Fibroblast of lung (primary cell): ENCODE data around the gene RITA1. TPM values are rescaled to one million over a fixed set of nuclear protein-coding genes. Genes with fewer than 3 reads are reported as not detected.

ENCODE experiments used
- DNase-seq, 2 donors: peaks; one replicate each; pipeline versions ENCODE4 v3.0.0 to v3.0.0-alpha.2; 2010; ENCODE audit warnings: low read depth in 2 of 2
- H2AFZ ChIP-seq: 2 replicates; pipeline ENCODE4 v1.5.1; 2012; ENCODE audit warnings: low read length, control low read depth, inconsistent platforms
- H3K27ac ChIP-seq: 2 replicates; pipeline ENCODE4 v1.5.1; 2011; ENCODE audit warnings: low read length, control low read depth; ENCODE audit not compliant: insufficient read depth
- H3K27me3 ChIP-seq: 2 replicates; pipeline ENCODE4 v1.5.1; 2011; ENCODE audit warnings: mild to moderate bottlenecking, low read length; ENCODE audit not compliant: control insufficient read depth, insufficient read depth
- H3K36me3 ChIP-seq: 2 replicates; pipeline ENCODE4 v1.5.1; 2011; ENCODE audit warnings: low read length; ENCODE audit not compliant: control insufficient read depth, insufficient read depth
- H3K4me1 ChIP-seq: 2 replicates; pipeline ENCODE4 v1.5.1; 2011; ENCODE audit warnings: low read length; ENCODE audit not compliant: control insufficient read depth, insufficient read depth; ENCODE audit errors: extremely low read depth
- H3K4me2 ChIP-seq: 2 replicates; pipeline ENCODE4 v1.5.1; 2011; ENCODE audit warnings: low read length, control low read depth; ENCODE audit not compliant: insufficient read depth; ENCODE audit errors: extremely low read depth
- H3K4me3 ChIP-seq, 4 experiments: fragments of 200-600 bp in 1 of 4; sonication (generic) in 1 of 4; replicated peaks in 1 of 4; 2 replicates each; pipeline ENCODE4 v1.5.1; 2011 to 2016; ENCODE audit warnings: low read length in 4 of 4, low read depth in 3 of 4, mild to moderate bottlenecking in 3 of 4, control low read depth in 2 of 4, inconsistent platforms in 1 of 4, mixed read lengths in 1 of 4; ENCODE audit not compliant: insufficient read depth in 1 of 4; ENCODE audit errors: control extremely low read depth in 1 of 4
- H3K79me2 ChIP-seq: 2 replicates; pipeline ENCODE4 v1.5.1; 2012; ENCODE audit warnings: mild to moderate bottlenecking, low read length, inconsistent platforms; ENCODE audit not compliant: control insufficient read depth, insufficient read depth
- H3K9ac ChIP-seq: 2 replicates; pipeline ENCODE4 v1.5.1; 2011; ENCODE audit warnings: mild to moderate bottlenecking, low read length, control low read depth; ENCODE audit not compliant: insufficient read depth
- H3K9me3 ChIP-seq: 2 replicates; pipeline ENCODE4 v1.5.1; 2012; ENCODE audit warnings: low read depth, low read length; ENCODE audit not compliant: control insufficient read depth, insufficient read depth
- H4K20me1 ChIP-seq: 2 replicates; pipeline ENCODE4 v1.5.1; 2011; ENCODE audit warnings: low read length; ENCODE audit not compliant: control insufficient read depth, insufficient read depth; ENCODE audit errors: extremely low read depth
- CTCF ChIP-seq, 2 donors: IDR thresholded peaks in 1 of 2; conservative IDR thresholded peaks in 1 of 2; 1 replicate in 1 of 2; 2 replicates in 1 of 2; pipeline ENCODE4 v1.5.1; 2011 to 2012; ENCODE audit warnings: low read length in 2 of 2, control low read depth in 1 of 2, inconsistent platforms in 1 of 2, low read depth in 1 of 2, mild to moderate bottlenecking in 1 of 2
- EZH2 ChIP-seq: IDR thresholded peaks from 2 replicates; pipeline ENCODE4 v1.5.1; 2012; ENCODE audit warnings: low read length, control low read depth, mild to moderate bottlenecking; ENCODE audit errors: missing control alignments
- polyA plus RNA-seq, 2 donors: library from polyadenylated mRNA; depleted of rRNA in 1 of 2; stranded (reverse) in 1 of 2; unstranded in 1 of 2; fragments of >200 nt; gene quantifications; 2 replicates each; pipeline ENCODE4 v1.2.1, GENCODE V29; 2011 to 2012; ENCODE audit warnings: missing spikeins in 1 of 2
- total RNA-seq: library from RNA; depleted of rRNA; stranded (reverse); fragments of >200 nt; gene quantifications from 2 replicates; pipeline ENCODE4 v1.2.1, GENCODE V29; 2014

Gene RITA1
- total and polyA plus RNA-seq, 2 donors (not counting 1 experiment from before 2014, with no cell fraction given) = 8.7 to 11.6 TPM

- H4K20me1 ChIP-seq = no peaks in the 10 kb centered on the region
- no peak for DNase-seq
- no peak overlapping the region for H3K4me3 ChIP-seq
- peaks cover 25% of the 10 kb centered on the region for H3K27me3 ChIP-seq
- no peak overlapping the region for H2AFZ ChIP-seq
- no peak for TF ChIP-seq EZH2
- H3K9me3 ChIP-seq = no peaks in the 10 kb centered on the region
- H3K36me3 ChIP-seq = no peaks in the 10 kb centered on the region
- H3K4me1 ChIP-seq = peaks cover 7% of the 10 kb centered on the region
- no peak overlapping the region for H3K4me2 ChIP-seq
- no peaks in the 10 kb centered on the region for H3K79me2 ChIP-seq
- no peak overlapping the region for H3K27ac ChIP-seq
- no peak overlapping the region for H3K9ac ChIP-seq
Measured at GRCh38 chr12:113151655-113152054, 33.9 kb upstream of the RITA1 start.

GRCh38 chr12:113152196-113152834, 33.2 kb upstream of the RITA1 start:
- H4K20me1 ChIP-seq = no peaks in the 10 kb centered on the region
- peaks cover 25% of the 10 kb centered on the region for H3K27me3 ChIP-seq
- peak overlapping the region in 1 of 4 experiments; percentile 38 for H3K4me3 ChIP-seq
- no peak overlapping the region for H3K4me2 ChIP-seq
- H3K79me2 ChIP-seq = no peaks in the 10 kb centered on the region
- H2AFZ ChIP-seq = no peak overlapping the region
- no peaks in the 10 kb centered on the region for H3K9me3 ChIP-seq
- no peak overlapping the region for H3K9ac ChIP-seq
- no peak overlapping the region for H3K27ac ChIP-seq
- H3K36me3 ChIP-seq = no peaks in the 10 kb centered on the region
- H3K4me1 ChIP-seq = peaks cover 7% of the 10 kb centered on the region
- no peak for DNase-seq
- TF ChIP-seq CTCF (conservative IDR thresholded peaks at IDR 0.05 in 1 of 2, IDR thresholded peaks at IDR 0.05 in 1 of 2; ENCODE audit: low read depth in 1 of 2, low read length in 2 of 2) (no peak), EZH2 (peak; percentile 61)

- no peak for TF ChIP-seq EZH2
- TF ChIP-seq CTCF (conservative IDR thresholded peaks at IDR 0.05 in 1 of 2, IDR thresholded peaks at IDR 0.05 in 1 of 2; ENCODE audit: low read depth in 1 of 2, low read length in 2 of 2) = peak; percentile 32 to 36
- peak; percentile 70 to 73 for DNase-seq
- Histone ChIP-seq H3K27me3 (peaks cover 25% of the 10 kb centered on the region), H4K20me1 (no peaks in the 10 kb centered on the region), H3K9ac (no peak overlapping the region), H3K9me3 (no peaks in the 10 kb centered on the region), H2AFZ (no peak overlapping the region), H3K4me2 (peak overlapping the region; percentile 89), H3K27ac (no peak overlapping the region), H3K4me3 (peak overlapping the region in 3 of 4 experiments; percentile 1 to 38 (median 19)), H3K36me3 (no peaks in the 10 kb centered on the region), H3K79me2 (no peaks in the 10 kb centered on the region), H3K4me1 (peaks cover 7% of the 10 kb centered on the region)
Measured at GRCh38 chr12:113152835-113153814, 32.4 kb upstream of the RITA1 start.
